ENCODE results near the gene MTF1.

DNA sequence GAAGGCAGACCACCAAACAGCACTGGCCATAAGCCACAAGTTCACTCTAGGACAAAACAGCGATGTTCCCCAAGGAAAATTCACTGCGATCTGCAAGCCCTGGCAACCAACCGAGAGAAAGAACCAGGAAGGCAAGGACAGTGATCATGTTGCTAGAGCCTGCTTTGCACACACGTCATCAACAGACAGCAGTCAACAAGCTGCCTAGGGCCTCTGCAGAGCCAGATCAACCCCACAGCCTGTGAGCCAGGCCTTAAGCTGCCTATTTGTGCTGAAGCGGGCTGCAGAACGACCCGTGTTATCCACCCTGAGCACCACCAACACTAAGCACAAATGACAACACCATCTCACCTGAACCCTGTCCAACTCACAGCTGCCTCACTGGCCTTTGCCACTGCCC lies 45.1 kb downstream of the MTF1 start:
- TF ChIP-seq CTCF (IDR thresholded peaks at IDR 0.05) (no peak), POLR2A (IDR thresholded peaks at IDR 0.05) (no peak)

Measured in prostate gland (tissue), 2 donors.